ENCODE results near the gene SWI5.

SWI5 gene

DNA sequence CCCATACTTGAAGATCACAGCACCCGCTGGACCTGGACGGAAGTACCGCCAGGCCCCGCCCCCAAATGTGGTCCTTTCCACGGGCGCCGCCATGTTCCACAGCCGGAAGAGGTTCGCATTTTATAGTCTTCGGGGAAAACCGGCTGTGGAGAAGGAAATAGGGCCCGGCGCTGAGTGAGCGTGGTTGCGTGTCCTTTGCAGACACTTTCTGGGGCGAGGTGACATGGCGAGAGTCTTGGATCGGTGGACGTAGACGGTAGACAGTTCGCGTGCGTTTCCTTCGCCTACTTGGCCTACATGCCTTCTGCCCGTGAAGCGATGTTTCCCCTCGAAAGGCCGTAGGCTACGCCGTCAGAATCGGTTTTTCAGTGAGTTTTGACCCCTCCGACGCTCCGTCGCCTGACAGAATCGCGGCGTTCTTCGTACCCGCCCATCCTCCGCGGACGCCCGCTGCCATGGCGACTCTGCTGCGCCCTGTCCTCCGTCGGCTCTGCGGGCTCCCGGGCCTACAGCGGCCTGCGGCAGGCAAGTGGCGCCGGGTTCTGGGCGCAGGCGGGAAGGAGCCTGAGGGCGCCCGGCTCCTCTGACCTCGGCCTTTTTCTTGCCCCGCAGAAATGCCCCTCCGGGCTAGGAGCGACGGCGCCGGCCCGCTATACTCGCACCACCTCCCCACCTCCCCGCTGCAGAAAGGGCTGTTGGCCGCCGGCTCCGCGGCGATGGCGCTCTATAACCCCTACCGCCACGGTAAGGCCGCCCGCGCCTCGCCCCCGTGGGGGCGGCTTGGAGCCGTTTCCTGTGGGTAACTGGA is 46.5 kb downstream of the SWI5 start, which contains the start of the genes COQ4 and TRUB2:
Gene COQ4 (plus strand): TSS at position 436 of the 808 bp plus-strand sequence. CDS start 20 bp downstream, at position 456.
Gene TRUB2 (minus strand): TSS at position 44 of the 808 bp plus-strand sequence. CDS start 39 bp downstream, at position 5.
- peak; percentile 91 for DNase-seq

DNA sequence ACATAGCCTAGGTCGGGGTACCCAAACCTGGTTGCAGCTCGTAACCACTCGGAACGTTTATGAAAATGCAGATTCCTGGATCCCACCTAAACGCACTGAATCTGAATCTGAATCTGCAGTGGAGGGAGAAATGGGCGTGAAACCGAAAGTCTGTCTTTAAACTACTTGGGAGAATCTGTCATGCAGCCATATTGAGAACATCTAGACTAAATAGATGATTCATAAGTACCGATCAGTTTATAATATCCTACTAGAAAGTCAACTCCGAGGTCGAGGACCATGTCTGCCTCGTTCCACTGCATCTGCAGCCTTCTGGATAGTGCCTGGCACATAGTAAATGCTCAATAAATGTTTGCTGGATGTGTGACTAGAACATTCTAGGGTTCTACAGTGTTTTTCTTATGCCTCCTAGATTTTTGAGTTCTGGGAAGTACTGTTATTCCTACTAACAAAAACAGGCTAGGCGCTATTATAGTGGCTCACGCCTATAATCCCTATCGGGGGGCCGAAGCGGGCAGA is 47.2 kb downstream of the SWI5 start:
- no peak for DNase-seq

DNA sequence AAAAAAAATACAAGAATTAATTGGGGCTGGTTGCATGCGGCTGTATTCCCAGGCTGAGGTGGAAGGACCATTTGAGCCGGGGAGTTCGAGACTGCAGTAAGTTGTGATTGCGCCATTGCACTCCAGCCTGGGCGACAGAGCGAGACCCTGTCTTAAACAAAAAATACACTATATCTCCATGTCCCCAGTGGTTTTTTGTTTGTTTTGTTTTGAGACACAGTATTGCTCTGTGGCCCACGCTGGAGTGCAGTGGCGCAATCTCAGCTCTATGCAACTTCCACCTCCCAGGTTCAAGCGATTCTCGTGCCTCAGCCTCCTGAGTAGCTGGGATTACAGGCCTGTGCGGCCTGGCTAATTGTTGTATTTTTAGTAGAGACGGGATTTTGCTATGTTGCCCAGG is 47.7 kb downstream of the SWI5 start:
- DNase-seq = no peak

DNA sequence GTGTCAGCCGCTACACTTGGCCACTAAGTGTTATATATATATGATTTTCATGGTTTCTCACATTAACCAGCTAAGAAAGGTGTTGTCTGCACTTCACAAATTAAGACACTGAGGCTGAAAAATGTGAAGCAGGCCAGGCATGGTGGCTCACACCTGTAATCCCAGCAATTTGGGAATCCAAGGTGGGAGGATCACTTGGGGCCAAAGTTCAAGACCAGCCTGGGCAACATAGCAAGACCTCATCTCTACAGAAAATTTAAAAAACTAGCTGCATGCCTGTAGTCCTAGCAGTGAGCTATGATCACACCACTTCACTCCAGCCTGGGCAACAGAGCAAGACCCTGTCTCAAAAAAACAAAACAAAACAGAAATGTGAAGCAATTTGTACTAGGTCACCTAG is 48.3 kb downstream of the SWI5 start:
- no peak for DNase-seq

DNA sequence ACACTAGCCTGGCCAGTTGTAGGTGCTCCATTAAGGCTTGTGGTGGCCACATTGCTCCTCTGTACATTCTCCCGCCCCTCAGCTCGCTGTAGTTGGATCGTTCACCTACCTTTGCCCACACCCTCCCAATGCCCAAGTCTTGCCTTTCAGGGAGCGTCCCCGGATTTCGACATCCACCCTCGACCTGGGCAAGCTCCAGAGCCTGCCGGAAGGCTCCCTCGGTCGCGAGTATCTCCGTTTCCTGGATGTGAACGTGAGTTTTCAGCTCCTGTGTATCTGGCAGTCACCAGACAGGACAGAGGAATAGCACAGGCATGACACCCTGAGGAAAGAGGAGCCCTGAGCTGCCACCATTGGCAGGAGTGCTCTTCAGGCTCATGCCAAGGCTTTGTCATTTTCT is 49.6 kb downstream of the SWI5 start:
- DNase-seq = no peak

DNA sequence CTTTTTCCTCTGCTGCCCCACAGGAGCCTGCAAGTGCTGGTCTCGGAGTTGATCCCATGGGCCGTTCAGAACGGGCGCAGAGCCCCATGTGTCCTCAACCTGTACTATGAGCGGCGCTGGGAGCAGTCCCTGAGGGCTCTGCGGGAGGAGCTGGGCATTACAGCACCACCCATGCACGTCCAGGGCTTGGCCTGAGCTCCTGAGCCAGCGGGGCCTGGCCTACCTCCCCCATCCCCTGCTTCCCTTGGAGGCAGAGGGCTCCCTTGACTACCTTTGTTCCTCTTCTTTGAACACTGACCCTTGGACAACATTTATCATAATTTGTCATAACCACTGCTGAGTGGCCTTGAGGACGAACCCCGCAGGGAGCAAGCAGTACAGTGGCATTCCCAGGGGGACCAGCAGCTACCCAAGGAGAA is 57.4 kb downstream of the SWI5 start:
- DNase-seq = no peak

DNA sequence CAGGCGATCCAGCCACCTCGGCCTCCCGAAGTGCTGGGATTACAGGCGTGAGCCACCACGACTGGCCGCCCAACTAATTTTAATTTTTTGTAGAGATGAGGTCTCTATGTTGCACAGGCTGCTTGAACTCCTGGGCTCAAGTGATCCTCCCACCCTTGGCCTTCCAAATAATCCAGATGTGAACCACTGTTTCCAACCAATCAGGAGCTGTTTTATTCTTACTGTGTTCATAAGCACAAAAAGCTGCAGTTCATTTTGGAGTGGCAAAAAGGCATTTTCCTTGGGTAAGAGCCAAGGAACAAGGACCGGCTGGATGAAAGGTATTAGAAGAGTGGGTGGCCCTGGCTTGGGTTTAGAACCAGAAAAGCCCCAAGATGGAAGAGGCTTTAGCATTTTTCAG is 59.1 kb downstream of the SWI5 start:
- DNase-seq = no peak

DNA sequence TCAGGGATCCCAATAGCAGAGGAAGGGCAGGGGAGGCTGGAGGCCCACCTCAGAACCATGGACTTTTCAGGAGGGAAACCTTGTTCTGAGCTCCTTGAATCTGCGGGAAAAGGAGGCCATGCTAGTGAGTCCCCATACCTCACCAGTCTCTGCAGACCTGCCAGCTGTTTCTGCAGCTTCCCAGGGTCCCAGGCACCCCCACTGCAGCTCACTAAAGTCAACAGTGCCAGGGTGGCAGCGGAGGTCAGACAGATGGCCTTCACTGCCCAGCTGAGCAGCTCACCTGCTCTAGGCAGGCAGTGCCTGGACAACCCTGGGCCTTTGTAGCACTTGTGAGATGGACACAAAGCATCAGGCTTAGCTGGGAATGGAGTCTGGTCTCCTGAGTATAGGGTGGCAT is 59.8 kb downstream of the SWI5 start:
- DNase-seq = no peak

DNA sequence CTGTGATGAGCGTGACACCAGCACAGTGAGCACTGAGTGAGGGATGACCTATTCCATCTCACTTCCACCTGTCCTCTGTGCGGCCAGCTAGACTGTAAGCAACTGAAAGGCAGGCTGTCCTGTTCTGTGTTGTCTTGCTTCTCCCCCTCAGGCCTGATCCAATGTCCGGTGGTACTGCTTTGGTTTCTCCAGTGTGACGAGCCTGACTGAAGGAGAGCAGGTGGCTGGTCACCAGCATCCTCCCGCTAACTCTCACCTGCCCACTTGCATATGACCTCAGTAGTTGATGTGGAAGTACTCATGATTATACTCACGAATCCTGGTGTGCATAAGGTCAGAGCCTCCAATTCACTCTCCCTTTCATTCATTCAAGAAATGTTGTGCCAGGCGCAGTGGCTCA is 61.9 kb downstream of the SWI5 start:
- no peak for DNase-seq
